GM18507 (cell line): Measurements from ENCODE around the gene PDE3A.

ENCODE experiments used
- DNase-seq: peaks from one replicate; pipeline ENCODE4 v3.0.0; 2011; ENCODE audit warnings: low read depth; ENCODE audit not compliant: insufficient read length; ENCODE audit errors: extremely low spot score
- FAIRE-seq: peaks from 2 replicates; lab custom pipeline; 2011; peaks lifted over from hg19 to GRCh38; lab: Jason Lieb, UNC

PDE3A gene

GRCh38 chr12:20411345-20411744 lies 43.0 kb downstream of the PDE3A start:
- FAIRE-seq (no peak), DNase-seq (no peak)

- DNase-seq (no peak), FAIRE-seq (no peak)
Observed at GRCh38 chr12:20415028-20415427, 46.7 kb downstream of the PDE3A start.

GRCh38 chr12:20415641-20416040 lies 47.3 kb downstream of the PDE3A start:
- DNase-seq (no peak), FAIRE-seq (no peak)

GRCh38 chr12:20420557-20420956 lies 52.2 kb downstream of the PDE3A start:
- DNase-seq, result no peak
- FAIRE-seq, result no peak

- no peak for DNase-seq
- FAIRE-seq, result no peak
Observed at GRCh38 chr12:20421421-20421820, 53.1 kb downstream of the PDE3A start.

GRCh38 chr12:20423557-20423956 lies 55.2 kb downstream of the PDE3A start:
- DNase-seq (no peak), FAIRE-seq (no peak)

- DNase-seq (no peak), FAIRE-seq (no peak)
Observed at GRCh38 chr12:20424841-20425240, 56.5 kb downstream of the PDE3A start.

GRCh38 chr12:20426191-20426590 lies 57.9 kb downstream of the PDE3A start:
- no peak for DNase-seq
- no peak for FAIRE-seq

GRCh38 chr12:20426957-20427356 lies 58.6 kb downstream of the PDE3A start:
- DNase-seq (no peak), FAIRE-seq (no peak)

- FAIRE-seq, result no peak
- DNase-seq, result no peak
Observed at GRCh38 chr12:20429852-20430251, 61.5 kb downstream of the PDE3A start.

- FAIRE-seq (no peak), DNase-seq (no peak)
Observed at GRCh38 chr12:20432290-20432689, 64.0 kb downstream of the PDE3A start.

GRCh38 chr12:20434996-20435395 lies 66.7 kb downstream of the PDE3A start:
- FAIRE-seq, result no peak
- DNase-seq, result no peak

GRCh38 chr12:20436316-20436715 lies 68.0 kb downstream of the PDE3A start:
- FAIRE-seq, result no peak
- DNase-seq, result no peak

GRCh38 chr12:20438299-20438779 lies 70.0 kb downstream of the PDE3A start:
- DNase-seq, result no peak
- no peak for FAIRE-seq

- no peak for FAIRE-seq
- no peak for DNase-seq
Observed at GRCh38 chr12:20439626-20440025, 71.3 kb downstream of the PDE3A start.

GRCh38 chr12:20440408-20440807 lies 72.1 kb downstream of the PDE3A start:
- FAIRE-seq (no peak), DNase-seq (no peak)

- DNase-seq (no peak), FAIRE-seq (no peak)
Observed at GRCh38 chr12:20442322-20442721, 74.0 kb downstream of the PDE3A start.

GRCh38 chr12:20443255-20443654 lies 74.9 kb downstream of the PDE3A start:
- no peak for FAIRE-seq
- no peak for DNase-seq

- FAIRE-seq (no peak), DNase-seq (no peak)
Observed at GRCh38 chr12:20443792-20444191, 75.5 kb downstream of the PDE3A start.

- DNase-seq (no peak), FAIRE-seq (no peak)
Observed at GRCh38 chr12:20444595-20445170, 76.3 kb downstream of the PDE3A start.

- FAIRE-seq, result no peak
Observed at GRCh38 chr12:20445687-20446086, 77.3 kb downstream of the PDE3A start.

GRCh38 chr12:20446836-20447235 lies 78.5 kb downstream of the PDE3A start:
- no peak for DNase-seq
- no peak for FAIRE-seq

More at GRCh38 chr12:20445687-20446086, 77.3 kb downstream of the PDE3A start:
- no peak for DNase-seq
